Stimulated activated CD4-positive, alpha-beta T cell treated with anti-CD3 and anti-CD28 coated beads, Interleukin-4, amount 100 ng/mL, for 24 hours (primary cell): ENCODE data around the gene MEGF11.

Experiments
- DNase-seq: peaks from one replicate; pipeline ENCODE4 v3.0.0-alpha.2; 2020

Gene MEGF11

DNA sequence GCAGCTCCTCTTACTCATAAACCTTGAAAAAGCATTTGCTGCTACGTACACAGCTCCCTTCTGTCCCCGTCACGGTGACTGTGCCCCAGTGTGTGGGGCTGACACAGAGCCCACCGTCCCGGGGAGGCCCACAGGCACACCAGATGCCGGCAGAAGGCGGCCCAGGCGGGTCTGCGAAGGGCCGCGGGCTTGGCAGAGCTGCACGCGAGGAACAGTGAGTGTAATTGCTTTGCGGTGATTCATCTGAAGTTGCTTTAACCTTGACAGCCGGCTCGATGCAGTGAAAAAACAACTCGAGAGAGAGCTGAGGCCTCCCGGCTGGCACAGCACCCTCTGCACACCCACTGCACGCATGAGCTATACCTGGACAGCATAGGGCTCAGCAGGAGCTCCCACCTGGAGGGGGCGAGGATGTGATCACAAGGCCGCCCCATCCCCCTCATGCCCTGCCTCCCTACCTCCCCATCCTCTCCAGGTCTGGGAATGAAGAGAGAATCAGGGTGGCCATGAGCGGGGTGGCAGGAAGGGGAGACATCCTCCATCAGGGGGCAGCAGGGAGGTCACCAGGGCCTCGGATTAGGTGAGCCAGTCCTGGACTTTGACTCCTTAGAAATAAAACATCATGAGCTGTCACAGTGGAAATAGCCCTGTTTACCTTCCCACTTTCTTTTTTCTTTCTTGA, 172.7 kb downstream of the MEGF11 start:
- no peak for DNase-seq

DNA sequence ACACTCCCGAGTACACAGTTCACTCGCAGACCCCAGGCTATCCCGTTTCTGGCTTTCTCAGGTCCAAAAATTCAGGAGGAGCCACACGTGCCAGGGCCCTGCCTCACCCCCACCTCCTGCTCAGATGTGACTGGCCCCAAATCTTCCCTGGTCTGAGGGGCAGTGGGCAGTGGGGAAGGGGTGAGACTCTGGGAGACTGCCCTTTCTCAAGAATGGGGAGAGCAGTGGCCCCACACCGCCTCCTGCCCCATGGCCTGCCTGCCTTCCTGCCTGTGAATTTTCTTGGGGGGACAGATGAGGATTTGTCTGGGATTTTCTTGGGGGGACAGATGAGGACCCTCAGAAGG, 174.6 kb downstream of the MEGF11 start:
- no peak for DNase-seq

DNA sequence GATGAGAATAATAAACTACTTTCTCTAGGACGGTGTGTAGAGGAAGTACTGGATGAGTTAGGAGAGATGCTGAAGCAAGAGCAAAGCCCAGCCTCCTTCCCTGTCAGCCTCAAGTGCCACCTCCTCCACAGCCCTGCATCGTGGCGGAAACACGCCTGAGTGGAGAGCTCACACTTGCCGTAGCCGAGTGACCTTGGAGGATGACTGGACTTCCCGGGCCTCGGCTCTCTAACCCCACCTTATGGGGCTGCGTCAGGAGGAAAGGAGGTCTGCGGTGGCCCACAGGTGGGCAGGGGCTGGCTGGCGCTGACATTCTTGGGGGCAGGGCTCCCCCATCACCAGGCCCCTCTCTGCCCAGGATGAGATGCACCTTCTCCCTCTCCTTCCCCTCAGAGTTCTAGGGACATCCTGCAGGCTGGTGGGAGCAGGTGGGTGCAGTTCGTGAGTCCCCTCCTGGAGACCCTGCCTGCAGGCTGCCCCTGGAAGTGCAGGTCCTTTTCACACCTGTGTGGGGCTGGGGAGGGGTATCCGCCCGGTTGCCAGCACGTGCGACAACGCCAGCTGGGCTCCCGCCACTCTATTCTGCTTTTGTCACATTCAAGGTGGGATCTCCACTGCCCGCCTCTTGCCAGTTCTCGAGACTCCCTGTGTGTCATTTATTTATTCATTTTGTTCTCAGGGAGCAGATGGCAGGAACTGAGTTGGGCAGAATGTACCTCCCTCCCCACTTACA, 175.2 kb downstream of the MEGF11 start:
- DNase-seq: no peak

DNA sequence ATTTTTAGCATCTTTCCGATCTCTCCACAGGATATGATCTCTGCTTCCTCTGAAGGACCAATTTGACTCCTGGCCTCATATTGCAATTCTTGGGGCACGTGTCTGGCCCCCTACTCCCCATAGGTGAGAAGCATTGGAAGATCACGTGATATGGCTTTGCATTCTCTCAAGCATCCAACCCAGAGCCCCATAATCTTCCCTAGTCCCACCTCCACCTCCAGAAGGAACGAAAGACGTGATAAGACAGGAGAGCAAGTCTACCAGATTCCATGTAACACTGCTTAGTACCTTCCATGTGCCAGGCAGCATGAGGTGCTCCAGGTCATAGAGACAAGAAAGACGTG, 176.3 kb downstream of the MEGF11 start:
- DNase-seq: no peak

DNA sequence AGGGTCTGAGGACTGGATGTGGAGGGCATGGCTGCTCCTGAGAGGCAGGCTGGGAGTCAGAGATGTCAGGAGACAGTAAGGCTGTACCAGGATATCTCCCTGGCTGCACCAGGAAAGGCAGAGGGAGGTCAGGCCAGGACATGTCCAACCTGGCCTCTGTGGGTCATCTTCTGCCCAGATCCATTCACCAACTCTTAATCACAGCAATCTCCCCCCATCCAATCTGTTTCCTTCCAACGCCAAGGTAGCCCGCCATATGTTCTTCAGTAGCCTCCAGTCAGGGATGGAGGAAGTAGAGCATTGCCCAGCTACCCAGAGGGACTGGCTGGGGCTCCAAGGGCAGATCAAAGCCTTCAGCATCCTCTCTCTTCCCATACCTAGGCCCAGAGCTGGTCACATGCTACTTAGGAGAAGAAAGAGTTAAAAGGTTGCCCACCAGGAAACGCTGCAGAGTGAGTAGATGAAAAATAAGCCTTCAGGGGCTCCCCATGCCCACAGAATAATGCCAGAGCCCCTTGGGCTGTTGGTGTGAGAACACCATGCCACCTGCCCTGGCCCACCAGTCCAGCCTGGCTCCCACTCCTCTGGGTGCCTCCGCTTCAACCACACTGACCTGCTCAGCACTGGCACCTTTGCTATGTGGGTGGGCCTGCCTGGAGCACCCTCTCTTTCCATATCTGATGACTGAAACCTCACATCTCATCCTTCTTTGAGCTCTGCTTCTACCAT, 176.8 kb downstream of the MEGF11 start:
- DNase-seq: no peak

GRCh38 chr15:66075947-66076346, 177.6 kb downstream of the MEGF11 start:
- DNase-seq: no peak

DNA sequence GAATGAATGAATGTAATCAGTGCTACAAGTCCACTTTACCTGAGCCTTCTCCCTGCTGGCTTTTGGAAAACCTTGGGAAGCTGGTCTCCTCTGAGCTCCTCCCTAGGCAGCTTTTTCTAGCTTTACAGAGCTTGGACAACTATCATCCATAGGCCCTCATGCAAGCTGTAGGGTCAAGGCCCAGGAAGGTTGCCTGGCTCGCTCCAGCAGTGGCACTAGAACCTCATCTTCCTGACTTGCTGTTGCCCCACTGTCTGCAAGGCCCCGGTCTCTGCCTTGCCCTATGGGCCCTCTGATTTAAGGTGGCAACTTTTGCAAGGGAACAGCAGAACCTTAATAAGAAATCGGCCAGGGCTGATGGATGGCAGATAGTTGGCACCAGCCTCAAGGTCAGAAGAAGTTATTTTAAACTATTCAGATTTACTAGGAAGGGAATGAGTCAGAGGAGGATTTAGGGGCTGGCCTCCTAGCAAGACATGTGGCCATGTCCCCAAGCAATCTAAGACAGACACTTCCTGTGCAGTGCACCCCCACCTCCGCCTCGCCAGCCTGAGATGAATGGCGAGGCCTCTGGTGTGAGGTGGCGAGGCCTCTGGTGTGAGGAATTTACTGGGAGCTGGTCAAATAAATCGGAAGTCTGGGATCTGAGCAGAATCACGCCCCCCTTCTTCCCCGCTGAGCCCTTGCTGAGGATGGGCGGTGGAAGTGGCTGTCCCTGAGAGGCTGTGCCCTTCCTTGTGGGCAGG, 180.8 kb downstream of the MEGF11 start:
- DNase-seq: no peak

- DNase-seq: no peak
Measured at GRCh38 chr15:66071921-66072295, 181.6 kb downstream of the MEGF11 start.

GRCh38 chr15:66071160-66071920, 182.2 kb downstream of the MEGF11 start:
- DNase-seq: no peak

DNA sequence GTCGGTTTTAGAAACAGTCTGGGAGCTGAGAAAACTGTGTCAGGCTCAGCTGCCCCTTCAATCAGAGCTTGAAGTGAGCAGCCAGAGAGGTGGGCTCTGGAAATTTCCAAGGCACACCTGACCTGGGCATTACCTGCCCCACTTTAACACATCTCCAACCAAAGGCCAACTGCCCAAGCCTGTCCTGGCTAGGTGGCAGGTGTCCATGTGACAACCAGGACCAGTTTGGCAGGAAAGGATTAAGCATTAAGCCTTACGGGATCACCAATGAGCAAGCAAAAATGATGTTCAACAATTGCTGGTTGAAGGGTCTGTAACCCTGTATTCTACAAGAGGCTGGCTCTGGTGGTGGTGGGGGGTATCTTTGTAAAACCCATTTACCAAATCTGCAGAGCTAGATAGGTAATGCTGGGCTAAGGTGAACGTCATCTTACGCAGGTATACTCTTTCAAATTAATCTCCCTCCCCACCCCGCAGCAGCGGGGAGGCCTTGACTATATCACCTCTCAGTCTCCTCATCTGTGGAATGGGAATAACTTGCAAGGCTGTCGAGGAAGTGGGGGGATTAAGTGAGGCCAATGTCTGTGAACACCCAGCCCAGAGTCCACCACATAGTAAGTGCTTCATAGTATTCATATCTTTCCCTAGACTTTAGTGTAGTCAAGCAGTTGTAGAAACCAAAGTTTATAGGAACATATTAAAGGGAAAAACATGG, 183.2 kb downstream of the MEGF11 start:
- DNase-seq: no peak

- no peak for DNase-seq
Measured at GRCh38 chr15:66069751-66070150, 183.8 kb downstream of the MEGF11 start.

DNA sequence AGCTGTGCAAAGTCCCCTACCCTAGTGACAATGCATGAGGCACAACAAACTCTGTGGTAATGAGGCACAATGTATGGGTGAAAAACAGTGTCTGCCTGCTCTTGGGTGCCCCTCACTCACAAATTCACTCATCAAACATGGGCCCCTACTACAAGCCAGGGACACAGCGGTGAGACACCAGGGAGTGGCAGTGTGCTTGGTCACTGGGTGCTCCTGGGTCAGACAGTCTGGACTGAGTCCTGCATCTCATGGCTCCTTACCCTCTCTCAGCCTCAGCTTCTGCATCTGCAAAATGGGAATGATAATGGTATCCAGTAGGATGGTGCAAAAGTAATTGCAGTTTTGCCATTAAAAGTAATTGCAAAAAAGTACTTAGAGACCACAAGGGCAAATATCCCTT, 184.7 kb downstream of the MEGF11 start:
- no peak for DNase-seq

- no peak for DNase-seq
Measured at GRCh38 chr15:66067687-66068086, 185.9 kb downstream of the MEGF11 start.

DNA sequence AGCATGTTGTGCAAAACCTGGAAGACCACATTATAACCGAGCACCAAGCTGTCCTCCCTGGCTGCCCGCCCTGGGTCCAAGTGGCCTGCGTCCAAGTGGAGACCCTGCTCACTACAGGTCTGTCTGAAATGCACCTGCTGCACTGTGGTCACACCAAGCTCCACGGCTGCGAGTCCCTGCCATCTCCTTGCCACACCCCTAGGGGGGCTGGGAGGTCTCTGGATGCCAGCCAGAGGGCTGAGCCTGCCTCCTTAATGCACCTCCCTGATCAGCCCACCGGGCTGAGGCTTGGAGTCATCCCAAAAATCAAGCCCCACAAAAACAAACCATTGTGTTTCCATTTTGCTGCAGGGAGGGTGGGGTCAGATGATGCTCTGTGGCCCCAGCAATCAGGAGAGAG, 187.1 kb downstream of the MEGF11 start:
- DNase-seq: no peak

GRCh38 chr15:66066005-66066404, 187.5 kb downstream of the MEGF11 start:
- DNase-seq: no peak

DNA sequence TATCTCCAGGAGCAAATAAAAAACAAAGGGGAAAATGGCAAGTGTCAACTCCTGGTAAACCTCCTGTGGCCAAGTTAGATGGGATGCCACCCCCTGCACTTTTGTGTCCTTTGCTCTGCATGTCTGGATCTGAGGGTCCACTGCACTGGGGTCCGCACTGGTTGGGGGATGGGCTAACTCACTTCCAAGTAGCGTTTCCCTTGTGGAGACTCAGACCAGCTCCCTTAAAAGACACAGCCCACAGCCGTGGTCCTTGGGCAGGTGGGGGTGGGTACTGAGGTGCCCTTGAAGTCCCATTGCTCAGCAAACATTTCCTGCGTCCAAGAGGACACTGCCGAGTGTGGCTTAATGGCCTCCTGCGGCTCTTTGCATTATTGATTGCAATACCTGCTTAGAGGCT, 188.2 kb downstream of the MEGF11 start:
- DNase-seq: no peak

DNA sequence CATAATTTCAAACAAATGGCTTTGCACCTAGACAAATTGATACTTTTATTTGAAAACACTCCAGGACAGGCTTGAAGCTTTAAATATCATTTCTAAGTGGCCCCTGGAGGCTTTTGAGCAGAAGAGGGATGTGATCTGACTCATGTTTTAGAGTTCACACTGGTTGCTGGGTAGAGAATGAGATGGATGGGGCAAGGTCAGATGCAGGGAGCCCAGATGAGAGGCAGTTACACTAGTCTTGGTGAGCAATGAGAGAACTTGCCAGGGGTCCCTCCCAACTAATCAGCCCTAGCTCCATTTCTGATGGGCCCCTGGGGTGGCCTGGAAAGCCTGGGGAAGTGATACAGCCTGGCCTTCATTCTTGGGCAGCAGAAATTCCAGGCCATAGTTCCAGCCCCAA, 190.4 kb downstream of the MEGF11 start:
- DNase-seq: no peak

DNA sequence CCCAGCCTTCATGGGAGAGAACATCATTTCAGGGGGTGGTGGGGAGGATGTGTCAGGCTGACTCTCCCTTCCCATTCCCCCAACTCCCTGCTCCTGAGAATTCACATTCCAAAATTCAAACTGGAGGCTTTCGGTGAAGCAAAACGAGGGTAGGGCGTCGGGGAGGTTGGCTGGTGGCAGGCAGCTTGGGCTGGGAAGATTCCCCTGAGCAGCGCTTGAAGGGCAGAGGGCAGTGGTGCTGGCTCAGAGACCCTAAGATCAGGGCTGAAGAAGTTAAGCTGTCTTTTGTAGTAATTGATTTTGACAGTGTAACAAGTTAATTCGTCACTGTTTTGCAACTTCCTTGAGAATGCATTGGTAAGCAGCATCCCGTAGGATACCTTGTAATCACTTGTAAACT, 196.5 kb downstream of the MEGF11 start:
- no peak for DNase-seq

GRCh38 chr15:66053991-66054390, 199.6 kb downstream of the MEGF11 start:
- no peak for DNase-seq

DNA sequence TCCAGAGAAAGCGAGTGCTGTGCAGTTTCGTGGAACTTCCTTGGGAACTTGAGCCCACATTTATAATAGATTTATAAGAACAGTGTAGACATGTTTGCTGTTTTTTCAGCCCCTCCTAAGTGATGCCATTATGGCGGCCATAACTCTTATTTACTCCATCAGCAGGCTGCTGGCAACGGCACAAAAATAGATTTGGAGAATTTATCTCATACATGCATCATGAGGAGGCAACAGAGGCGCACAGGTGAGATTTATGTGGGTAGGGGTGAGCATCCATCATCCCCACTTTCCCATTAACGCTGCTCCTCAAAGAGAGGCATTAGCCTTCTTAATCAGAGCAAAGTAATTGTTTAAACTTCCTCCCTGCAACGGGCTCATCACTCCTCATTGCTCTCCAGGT, 201.7 kb downstream of the MEGF11 start:
- DNase-seq: no peak

DNA sequence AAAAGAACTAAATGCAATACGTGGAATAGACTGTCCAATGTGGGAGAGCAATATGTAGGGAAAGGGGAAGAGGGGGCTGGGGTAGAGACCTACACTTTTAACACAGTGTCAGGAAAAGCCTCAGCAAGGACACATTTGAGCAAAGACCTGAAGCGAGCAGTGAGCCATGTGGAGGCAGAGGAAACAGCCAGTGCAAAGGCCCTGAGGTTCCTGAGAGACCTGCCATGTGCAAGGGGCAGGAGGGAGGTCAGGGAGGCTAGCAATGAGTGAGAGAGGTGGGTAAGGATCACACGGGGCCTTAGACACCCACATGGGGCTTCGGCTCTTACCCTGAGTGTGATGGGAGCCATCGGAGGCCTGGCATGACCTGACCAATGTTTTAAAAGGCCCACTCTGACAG, 203.3 kb downstream of the MEGF11 start:
- no peak for DNase-seq

GRCh38 chr15:66049353-66049752, 204.2 kb downstream of the MEGF11 start:
- DNase-seq: no peak
